Endothelial cell of umbilical vein (primary cell): ENCODE measurements around the gene CLEC17A. TPM values are rescaled to one million over a fixed set of nuclear protein-coding genes. Genes with fewer than 3 reads are reported as not detected.

ENCODE experiments used
- BruUV-seq: library from RNA; stranded (reverse); fragments of 400-500 nt; replicated peaks from 2 replicates; lab custom pipeline; 2021; lab: Mats Ljungman, UMichigan
- CTCF ChIA-PET: fragments of 300-600, 350-600 bp; sonication (Branson Sonifier 250); formaldehyde crosslinking; loops from one replicate; lab custom pipeline; 2021; ENCODE audit warnings: antibody characterized with exemption, inconsistent platforms; lab: Charles Lee
- POLR2A ChIA-PET: fragments of 300-600, 350-600 bp; sonication (Branson Sonifier 250); formaldehyde crosslinking; loops from one replicate; lab custom pipeline; 2021; ENCODE audit warnings: antibody characterized with exemption, inconsistent platforms; lab: Charles Lee
- DNase-seq: peaks from one replicate; pipeline ENCODE4 v3.0.0-alpha.2; 2011; ENCODE audit warnings: low read depth, low spot score
- FAIRE-seq: peaks from 2 replicates; lab custom pipeline; 2011; peaks lifted over from hg19 to GRCh38; lab: Jason Lieb, UNC
- H2AFZ ChIP-seq: 2 replicates; pipeline ENCODE4 v1.6.0; 2012; ENCODE audit warnings: low read depth, low read length, control low read depth, inconsistent platforms
- H3K27ac ChIP-seq: 2 replicates; pipeline ENCODE4 v1.5.1; 2011; ENCODE audit warnings: low read depth, mild to moderate bottlenecking, control low read depth, low read length, moderate library complexity; ENCODE audit not compliant: insufficient read depth
- H3K27me3 ChIP-seq, 2 experiments: 2 replicates each; pipeline versions ENCODE4 v1.6.0 to v1.6.1; 2011; ENCODE audit warnings: low read length in 2 of 2, mixed read lengths in 1 of 2; ENCODE audit not compliant: control insufficient read depth in 2 of 2, insufficient read depth in 2 of 2
- H3K36me3 ChIP-seq, 2 experiments: 2 replicates in 1 of 2; 3 replicates in 1 of 2; pipeline ENCODE4 v1.5.1; 2011; ENCODE audit warnings: low read length in 2 of 2, mild to moderate bottlenecking in 1 of 2, moderate library complexity in 1 of 2; ENCODE audit not compliant: control insufficient read depth in 2 of 2, insufficient read depth in 2 of 2; ENCODE audit errors: extremely low read depth in 1 of 2
- H3K4me1 ChIP-seq: 3 replicates; pipeline ENCODE4 v1.5.1; 2011; ENCODE audit warnings: mild to moderate bottlenecking, low read length; ENCODE audit not compliant: control insufficient read depth, insufficient read depth; ENCODE audit errors: extremely low read depth
- H3K4me2 ChIP-seq: 2 replicates; pipeline ENCODE4 v1.6.1; 2011; ENCODE audit warnings: low read length, control low read depth, mixed read lengths; ENCODE audit not compliant: insufficient read depth
- H3K4me3 ChIP-seq, 3 experiments: fragments of 200-600 bp in 1 of 3; sonication (generic), shearing (Covaris generic) in 1 of 3; replicated peaks in 1 of 3; 2 replicates each; pipeline ENCODE4 v1.5.1; 2011 to 2016; ENCODE audit warnings: control low read depth in 3 of 3, low read length in 3 of 3, mild to moderate bottlenecking in 2 of 3, inconsistent platforms in 1 of 3, low read depth in 1 of 3, moderate library complexity in 1 of 3; ENCODE audit not compliant: insufficient read depth in 1 of 3
- H3K79me2 ChIP-seq: 2 replicates; pipeline ENCODE4 v1.6.0; 2012; ENCODE audit warnings: low read length, inconsistent platforms; ENCODE audit not compliant: control insufficient read depth, insufficient read depth
- H3K9ac ChIP-seq: replicated peaks from 2 replicates; pipeline ENCODE3; 2011; ENCODE audit warnings: low read length, control low read depth; ENCODE audit not compliant: insufficient read depth; ENCODE audit errors: extremely low read depth
- H3K9me1 ChIP-seq: replicated peaks from 3 replicates; pipeline ENCODE4 v1.6.0; 2011; ENCODE audit warnings: mild to moderate bottlenecking, low read length; ENCODE audit not compliant: control insufficient read depth, insufficient read depth; ENCODE audit errors: extremely low read depth
- H3K9me3 ChIP-seq: replicated peaks from 2 replicates; pipeline ENCODE4 v1.5.1; 2012; ENCODE audit warnings: low read length, inconsistent platforms; ENCODE audit not compliant: control insufficient read depth, insufficient read depth
- H4K20me1 ChIP-seq: replicated peaks from 2 replicates; pipeline ENCODE3; 2011; ENCODE audit warnings: mild to moderate bottlenecking, low read length; ENCODE audit not compliant: control insufficient read depth, insufficient read depth; ENCODE audit errors: extremely low read depth
- CTCF ChIP-seq, 2 donors: IDR thresholded peaks; 1 replicate in 1 of 2; 2 replicates in 1 of 2; pipeline ENCODE4 v1.5.1; 2011; ENCODE audit warnings: low read length in 2 of 2, mild to moderate bottlenecking in 2 of 2, moderate library complexity in 2 of 2, control low read depth in 1 of 2, inconsistent platforms in 1 of 2, low read depth in 1 of 2; ENCODE audit not compliant: insufficient read depth in 1 of 2; ENCODE audit errors: extremely low read depth in 1 of 2
- EZH2 ChIP-seq: IDR thresholded peaks from 2 replicates; pipeline ENCODE4 v1.6.1; 2012; ENCODE audit warnings: borderline replicate concordance, low read depth, mild to moderate bottlenecking, moderate library complexity, low read length, inconsistent platforms; ENCODE audit not compliant: severe bottlenecking
- GATA2 ChIP-seq: IDR thresholded peaks from 2 replicates; pipeline ENCODE4 v1.7.0; 2011; ENCODE audit warnings: low read depth, mild to moderate bottlenecking, moderate library complexity, mixed read lengths, low read length; ENCODE audit not compliant: insufficient read length, insufficient read depth
- JUN ChIP-seq: IDR thresholded peaks from 2 replicates; pipeline ENCODE4 v1.6.1; 2011; ENCODE audit warnings: borderline replicate concordance, low read depth; ENCODE audit not compliant: insufficient read length, insufficient read depth
- POLR2A ChIP-seq: IDR thresholded peaks from 2 replicates; pipeline ENCODE4 v1.6.1; 2012; ENCODE audit warnings: low read depth, mild to moderate bottlenecking, control low read depth, low read length
- POLR2AphosphoS5 ChIP-seq: IDR thresholded peaks from 2 replicates; pipeline ENCODE4 v1.6.1; 2012; ENCODE audit warnings: low read depth, mild to moderate bottlenecking, control low read depth, low read length, moderate library complexity; ENCODE audit not compliant: insufficient read depth
- dilution Hi-C: fragments of 300-500 bp; cut with MboI; formaldehyde crosslinking; loops from one replicate; pipeline ENCODE4 v1.15.0; 2019; ENCODE audit warnings: low sequenced_read_pairs; ENCODE audit not compliant: extremely low pct_ligation_motif_present
- intact Hi-C: fragments of 100-400 bp; cut with micrococcal nuclease; formaldehyde crosslinking; loops from one replicate; pipeline ENCODE4 v1.10.0; 2022
- polyA plus RNA-seq, 4 experiments: library from polyadenylated mRNA; depleted of rRNA in 3 of 4; stranded (reverse) in 3 of 4; unstranded in 1 of 4; fragments of >200 nt; gene quantifications; 2 replicates each; pipeline versions ENCODE4 v1.2.1 to v1.2.3, GENCODE V29; 2011 to 2012; ENCODE audit warnings: missing spikeins in 1 of 4
- total RNA-seq: library from RNA; stranded (reverse); gene quantifications from 2 replicates; pipeline ENCODE4 v1.2.3, GENCODE V29; 2021
- TF ChIP-seq, protein P1 (sequence below): IDR thresholded peaks from 2 replicates; pipeline ENCODE4 v1.6.1; 2011; ENCODE audit not compliant: insufficient read depth, insufficient read length

Gene CLEC17A
- total and polyA plus RNA-seq, 2 donors (not counting 3 experiments of a cell fraction or from before 2014, with no cell fraction given): 0.07 TPM; not detected in 1

- H3K4me2 ChIP-seq: no peak overlapping the region
- no peak overlapping the region for H3K27ac ChIP-seq
- no TSS peak for BruUV-seq
- H3K4me3 ChIP-seq: no peak overlapping the region
- TF ChIP-seq EZH2 (no peak), POLR2A (no peak), GATA2 (no peak), POLR2AphosphoS5 (no peak), JUN (no peak), CTCF (IDR thresholded peaks at IDR 0.05; ENCODE audit: extremely low read depth in 1 of 2, insufficient read depth in 1 of 2, low read depth in 1 of 2, low read length in 2 of 2) (no peak)
- TF ChIP-seq, protein P1, sequence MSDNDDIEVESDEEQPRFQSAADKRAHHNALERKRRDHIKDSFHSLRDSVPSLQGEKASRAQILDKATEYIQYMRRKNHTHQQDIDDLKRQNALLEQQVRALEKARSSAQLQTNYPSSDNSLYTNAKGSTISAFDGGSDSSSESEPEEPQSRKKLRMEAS: no peak
- no peaks in the 10 kb centered on the region for H4K20me1 ChIP-seq
- H2AFZ ChIP-seq: no peak overlapping the region
- H3K27me3 ChIP-seq: no peaks in the 10 kb centered on the region
- intact Hi-C loops: no loop called here
- no peak overlapping the region for H3K9ac ChIP-seq
- ChIA-PET CTCF (interaction anchor here (0.6 kb wide), 1 partner anchor 1596 kb away, joined by 4 read pairs; no protein-coding TSS in a partner anchor), POLR2A (no interaction called here)
- H3K4me1 ChIP-seq: peaks cover 6% of the 10 kb centered on the region
- no peak for DNase-seq
- dilution Hi-C loops: no loop called here
- peaks cover 0 to 11% of the 10 kb centered on the region in 2 experiments for H3K36me3 ChIP-seq
- H3K9me1 ChIP-seq: no peaks in the 10 kb centered on the region
- peaks cover 16% of the 10 kb centered on the region for H3K79me2 ChIP-seq
- no peaks in the 10 kb centered on the region for H3K9me3 ChIP-seq
- FAIRE-seq: no peak
These were observed 16.8 kb upstream of the CLEC17A start for GRCh38 chr19:14565765-14566711.
